Measurements from ENCODE around the gene CELF2. TPM values are rescaled to one million over a fixed set of nuclear protein-coding genes. Genes with fewer than 3 reads are reported as not detected.

Gene CELF2
- total RNA-seq, 1 experiment from 2014 or later = not detected

GRCh38 chr10:11178606-11179515, 161.2 kb downstream of the CELF2 start:
- H3K36me3 Mint-ChIP-seq (ENCODE audit: insufficient read depth, unreplicated experiment) = no peaks in the 10 kb centered on the region
- no peak overlapping the region for H3K4me3 Mint-ChIP-seq (ENCODE audit: low read depth, unreplicated experiment)
- BruUV-seq (replicated peaks) = no TSS peak
- no peaks in the 10 kb centered on the region for H3K4me1 Mint-ChIP-seq (ENCODE audit: low read depth, unreplicated experiment)
- intact Hi-C loops (cut with micrococcal nuclease; ENCODE audit: unreplicated experiment) = no loop called here
- peaks cover 3% of the 10 kb centered on the region for H3K9me3 Mint-ChIP-seq (ENCODE audit: low read depth, unreplicated experiment)
- H3K27ac Mint-ChIP-seq (ENCODE audit: unreplicated experiment) = no peak overlapping the region
- CTCF ChIA-PET = no interaction called here
- no peaks in the 10 kb centered on the region for H3K27me3 Mint-ChIP-seq (ENCODE audit: unreplicated experiment)
- no peak for TF ChIP-seq CTCF (IDR thresholded peaks at IDR 0.05; ENCODE audit: unreplicated experiment)
- no peak for DNase-seq

GRCh38 chr10:11179516-11180105, 161.9 kb downstream of the CELF2 start:
- TF ChIP-seq CTCF (IDR thresholded peaks at IDR 0.05; ENCODE audit: unreplicated experiment) = no peak
- DNase-seq = no peak
- intact Hi-C loops (cut with micrococcal nuclease; ENCODE audit: unreplicated experiment) = no loop called here
- no peaks in the 10 kb centered on the region for H3K4me1 Mint-ChIP-seq (ENCODE audit: low read depth, unreplicated experiment)
- no TSS peak for BruUV-seq (replicated peaks)
- H3K9me3 Mint-ChIP-seq (ENCODE audit: low read depth, unreplicated experiment) = peaks cover 7% of the 10 kb centered on the region
- no peak overlapping the region for H3K4me3 Mint-ChIP-seq (ENCODE audit: low read depth, unreplicated experiment)
- H3K27me3 Mint-ChIP-seq (ENCODE audit: unreplicated experiment) = no peaks in the 10 kb centered on the region
- no peak overlapping the region for H3K27ac Mint-ChIP-seq (ENCODE audit: unreplicated experiment)
- H3K36me3 Mint-ChIP-seq (ENCODE audit: insufficient read depth, unreplicated experiment) = no peaks in the 10 kb centered on the region
- CTCF ChIA-PET = no interaction called here

GRCh38 chr10:11180228-11180627, 162.6 kb downstream of the CELF2 start:
- DNase-seq = no peak
- CTCF ChIA-PET = no interaction called here
- BruUV-seq (replicated peaks) = no TSS peak
- Mint-ChIP-seq H3K27me3 (ENCODE audit: unreplicated experiment) (no peaks in the 10 kb centered on the region), H3K36me3 (ENCODE audit: insufficient read depth, unreplicated experiment) (no peaks in the 10 kb centered on the region), H3K27ac (ENCODE audit: unreplicated experiment) (no peak overlapping the region), H3K4me1 (ENCODE audit: low read depth, unreplicated experiment) (no peaks in the 10 kb centered on the region), H3K9me3 (ENCODE audit: low read depth, unreplicated experiment) (peaks cover 7% of the 10 kb centered on the region), H3K4me3 (ENCODE audit: low read depth, unreplicated experiment) (no peak overlapping the region)
- intact Hi-C loops (cut with micrococcal nuclease; ENCODE audit: unreplicated experiment) = no loop called here
- no peak for TF ChIP-seq CTCF (IDR thresholded peaks at IDR 0.05; ENCODE audit: unreplicated experiment)

- H3K4me3 Mint-ChIP-seq (ENCODE audit: low read depth, unreplicated experiment) = no peak overlapping the region
- intact Hi-C loops (cut with micrococcal nuclease; ENCODE audit: unreplicated experiment) = no loop called here
- no peaks in the 10 kb centered on the region for H3K4me1 Mint-ChIP-seq (ENCODE audit: low read depth, unreplicated experiment)
- no peak for TF ChIP-seq CTCF (IDR thresholded peaks at IDR 0.05; ENCODE audit: unreplicated experiment)
- BruUV-seq (replicated peaks) = no TSS peak
- H3K36me3 Mint-ChIP-seq (ENCODE audit: insufficient read depth, unreplicated experiment) = no peaks in the 10 kb centered on the region
- no peaks in the 10 kb centered on the region for H3K27me3 Mint-ChIP-seq (ENCODE audit: unreplicated experiment)
- DNase-seq = no peak
- CTCF ChIA-PET = interaction anchor here (0.5 kb wide), 1 partner anchor 74 kb away, joined by 4 read pairs; no protein-coding TSS in a partner anchor
- H3K27ac Mint-ChIP-seq (ENCODE audit: unreplicated experiment) = no peak overlapping the region
- peaks cover 7% of the 10 kb centered on the region for H3K9me3 Mint-ChIP-seq (ENCODE audit: low read depth, unreplicated experiment)
These were observed 164.3 kb downstream of the CELF2 start for GRCh38 chr10:11181978-11182377.
